GM21528 (cell line): ENCODE results near the gene GRIK3.

Experiments used
- ATAC-seq: cut with Tn5 transposase; IDR thresholded peaks from one replicate; pipeline ENCODE4 v1.9.1; 2021; ENCODE audit warnings: mild to moderate bottlenecking, moderate library complexity; ENCODE audit not compliant: unreplicated experiment, low FRiP score

GRIK3 gene

GRCh38 chr1:37017720-37018119, 16.6 kb downstream of the GRIK3 start:
- ATAC-seq = no peak

- ATAC-seq = no peak
Observed at GRCh38 chr1:37016121-37016520, 18.2 kb downstream of the GRIK3 start.

GRCh38 chr1:37015713-37016112, 18.6 kb downstream of the GRIK3 start:
- no peak for ATAC-seq

- ATAC-seq = no peak
Observed at GRCh38 chr1:37012226-37012625, 22.1 kb downstream of the GRIK3 start.

- ATAC-seq = no peak
Observed at GRCh38 chr1:37010011-37010410, 24.3 kb downstream of the GRIK3 start.

- no peak for ATAC-seq
Observed at GRCh38 chr1:37009521-37009920, 24.8 kb downstream of the GRIK3 start.

- ATAC-seq = no peak
Observed at GRCh38 chr1:37006132-37006868, 28.0 kb downstream of the GRIK3 start.

GRCh38 chr1:37002898-37003297, 31.4 kb downstream of the GRIK3 start:
- ATAC-seq = no peak

- ATAC-seq = no peak
Observed at GRCh38 chr1:37001703-37002102, 32.6 kb downstream of the GRIK3 start.

GRCh38 chr1:36996106-36996505, 38.2 kb downstream of the GRIK3 start:
- no peak for ATAC-seq

- ATAC-seq = no peak
Observed at GRCh38 chr1:36994868-36995267, 39.4 kb downstream of the GRIK3 start.

GRCh38 chr1:36994294-36994693, 40.0 kb downstream of the GRIK3 start:
- no peak for ATAC-seq

- ATAC-seq = no peak
Observed at GRCh38 chr1:36992139-36992943, 42.0 kb downstream of the GRIK3 start.

- ATAC-seq = no peak
Observed at GRCh38 chr1:36991551-36991950, 42.8 kb downstream of the GRIK3 start.

- ATAC-seq = no peak
Observed at GRCh38 chr1:36990928-36991327, 43.4 kb downstream of the GRIK3 start.

GRCh38 chr1:36989241-36989640, 45.1 kb downstream of the GRIK3 start:
- ATAC-seq = no peak

- ATAC-seq = no peak
Observed at GRCh38 chr1:36988741-36989193, 45.5 kb downstream of the GRIK3 start.

GRCh38 chr1:36988321-36988720, 46.0 kb downstream of the GRIK3 start:
- no peak for ATAC-seq

GRCh38 chr1:36987276-36987675, 47.0 kb downstream of the GRIK3 start:
- ATAC-seq = no peak

- ATAC-seq = no peak
Observed at GRCh38 chr1:36986241-36986985, 47.9 kb downstream of the GRIK3 start.

GRCh38 chr1:36984675-36985074, 49.6 kb downstream of the GRIK3 start:
- ATAC-seq = no peak
